Measurements from ENCODE around the gene CDA.

CDA gene

DNA sequence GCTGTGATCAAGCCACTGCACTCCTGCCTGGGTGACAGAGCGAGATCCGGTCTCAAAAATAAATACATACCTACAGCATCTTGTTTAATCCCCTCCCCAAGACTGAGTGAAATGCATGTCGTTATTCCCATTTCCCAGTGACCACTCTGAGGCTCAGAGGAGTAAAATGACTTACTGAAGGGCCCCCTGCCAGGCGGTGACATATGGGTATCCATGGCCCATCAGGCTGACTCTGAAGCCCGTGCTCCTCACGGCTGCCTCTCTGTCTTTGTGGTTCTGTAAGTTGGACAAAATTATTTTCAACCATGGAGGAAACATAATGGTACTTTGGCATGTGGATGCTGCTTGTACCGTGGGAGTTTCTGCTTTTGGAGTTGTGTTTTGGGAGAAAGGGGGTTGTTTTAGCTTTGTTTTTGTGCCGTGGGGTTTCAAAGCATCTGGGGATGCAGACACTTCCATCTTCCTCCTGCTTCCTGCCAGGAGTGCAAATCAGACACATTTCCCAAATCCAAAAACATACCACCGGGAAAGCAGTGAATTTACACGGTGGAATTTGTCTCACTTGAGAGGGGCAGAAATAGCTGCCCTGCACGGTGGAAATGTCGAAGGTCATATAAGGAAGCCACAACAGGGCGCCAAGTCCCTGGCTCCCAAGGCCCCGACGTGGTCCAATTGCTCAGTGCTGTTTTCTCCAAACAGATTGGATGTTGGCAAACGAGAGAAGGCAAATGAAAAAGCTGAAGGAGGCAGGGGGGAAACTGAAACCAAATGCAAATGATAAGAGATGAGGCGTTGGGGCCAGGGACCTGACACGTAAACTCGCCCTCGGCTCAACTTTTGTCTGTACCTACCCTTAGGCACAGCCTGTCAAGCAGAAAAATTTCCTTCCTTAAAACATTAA lies 27.3 kb downstream of the CDA start:
- no peak for DNase-seq (ENCODE audit: extremely low spot score)
- ChIA-PET CTCF (no interaction called here), POLR2A (no interaction called here)
- no peak for TF ChIP-seq ELF4 (IDR thresholded peaks at IDR 0.05)
- TF ChIP-seq FOXK2 (IDR thresholded peaks at IDR 0.05) = no peak
- TF ChIP-seq NFRKB (IDR thresholded peaks at IDR 0.05) = no peak
- no peak for TF ChIP-seq CTBP1 (IDR thresholded peaks at IDR 0.05; ENCODE audit: borderline replicate concordance)
- TF ChIP-seq TARDBP (IDR thresholded peaks at IDR 0.05) = no peak
- no peak for TF ChIP-seq SP1 (IDR thresholded peaks at IDR 0.05)
- TF ChIP-seq L3MBTL2 (conservative IDR thresholded peaks at IDR 0.05) = no peak
- no peak for TF ChIP-seq LEF1 (IDR thresholded peaks at IDR 0.05; ENCODE audit: borderline replicate concordance)
- TF ChIP-seq SUZ12 (IDR thresholded peaks at IDR 0.05) = no peak
- TF ChIP-seq ZNF384 (IDR thresholded peaks at IDR 0.05) = no peak

DNA sequence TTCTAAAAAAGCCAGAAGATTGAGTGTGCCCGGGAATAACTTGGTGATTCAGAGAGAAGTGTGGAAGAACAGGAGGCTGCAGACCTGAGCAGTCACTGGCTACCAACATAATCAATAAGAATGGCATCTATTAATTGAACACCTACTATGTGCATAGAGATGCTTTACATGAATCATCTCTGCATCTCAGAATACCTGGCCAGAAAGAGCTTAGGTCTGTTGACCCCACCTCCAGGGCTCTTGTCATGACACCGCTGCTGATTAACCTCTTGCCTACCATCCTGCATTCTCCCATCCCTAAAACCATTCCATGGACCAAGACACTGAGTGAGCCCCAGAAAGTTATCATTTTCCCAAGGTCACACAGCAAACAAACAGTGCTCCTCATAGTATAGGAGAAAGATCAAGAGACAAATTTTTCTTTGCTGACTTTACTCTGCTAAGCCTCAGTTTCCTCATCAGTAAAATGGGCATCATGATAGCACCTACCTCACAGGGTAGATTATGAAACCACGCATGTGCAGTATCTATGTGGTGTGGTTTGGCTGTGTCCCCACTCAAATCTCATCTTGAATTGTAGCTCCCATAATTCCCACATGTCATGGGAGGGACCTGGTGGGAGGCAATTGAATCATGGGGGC lies 28.1 kb downstream of the CDA start:
- ChIA-PET POLR2A (no interaction called here), CTCF (interaction anchor here (0.9 kb wide), 1 partner anchor 17 kb away, joined by 3 read pairs; no protein-coding TSS in a partner anchor)
- TF ChIP-seq TARDBP (IDR thresholded peaks at IDR 0.05) (no peak), L3MBTL2 (conservative IDR thresholded peaks at IDR 0.05) (no peak), FOXK2 (IDR thresholded peaks at IDR 0.05) (no peak), SUZ12 (IDR thresholded peaks at IDR 0.05) (no peak)
- TF ChIP-seq, protein P1, sequence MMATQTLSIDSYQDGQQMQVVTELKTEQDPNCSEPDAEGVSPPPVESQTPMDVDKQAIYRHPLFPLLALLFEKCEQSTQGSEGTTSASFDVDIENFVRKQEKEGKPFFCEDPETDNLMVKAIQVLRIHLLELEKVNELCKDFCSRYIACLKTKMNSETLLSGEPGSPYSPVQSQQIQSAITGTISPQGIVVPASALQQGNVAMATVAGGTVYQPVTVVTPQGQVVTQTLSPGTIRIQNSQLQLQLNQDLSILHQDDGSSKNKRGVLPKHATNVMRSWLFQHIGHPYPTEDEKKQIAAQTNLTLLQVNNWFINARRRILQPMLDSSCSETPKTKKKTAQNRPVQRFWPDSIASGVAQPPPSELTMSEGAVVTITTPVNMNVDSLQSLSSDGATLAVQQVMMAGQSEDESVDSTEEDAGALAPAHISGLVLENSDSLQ (IDR thresholded peaks at IDR 0.05) = no peak
- DNase-seq (ENCODE audit: extremely low spot score) = no peak

DNA sequence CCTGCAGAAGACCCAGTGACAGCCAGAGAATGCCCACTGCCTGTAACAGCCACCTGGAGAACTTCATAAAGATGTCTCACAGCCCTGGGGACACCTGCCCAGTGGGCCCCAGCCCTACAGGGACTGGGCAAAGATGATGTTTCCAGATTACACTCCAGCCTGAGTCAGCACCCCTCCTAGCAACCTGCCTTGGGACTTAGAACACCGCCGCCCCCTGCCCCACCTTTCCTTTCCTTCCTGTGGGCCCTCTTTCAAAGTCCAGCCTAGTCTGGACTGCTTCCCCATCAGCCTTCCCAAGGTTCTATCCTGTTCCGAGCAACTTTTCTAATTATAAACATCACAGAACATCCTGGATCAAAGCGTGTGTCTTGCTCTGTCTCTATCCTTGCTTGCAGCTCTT lies 29.7 kb downstream of the CDA start:
- POLR2A ChIA-PET = interaction anchor here (1.7 kb wide), 1 partner anchor 15 kb away, joined by 6 read pairs; no protein-coding TSS in a partner anchor
- TF ChIP-seq HDGF (IDR thresholded peaks at IDR 0.05; ENCODE audit: borderline replicate concordance) = no peak
- TF ChIP-seq FOXM1 (IDR thresholded peaks at IDR 0.05; ENCODE audit: borderline replicate concordance) = no peak
- no peak for TF ChIP-seq TARDBP (IDR thresholded peaks at IDR 0.05)
- no peak for TF ChIP-seq FOXA1 (IDR thresholded peaks at IDR 0.05)
- no peak for TF ChIP-seq SP1 (IDR thresholded peaks at IDR 0.05)
- CTCF ChIA-PET = interaction anchor here (1.4 kb wide), 1 partner anchor 14 kb away, joined by 6 read pairs; no protein-coding TSS in a partner anchor
- DNase-seq (ENCODE audit: extremely low spot score) = no peak

DNA sequence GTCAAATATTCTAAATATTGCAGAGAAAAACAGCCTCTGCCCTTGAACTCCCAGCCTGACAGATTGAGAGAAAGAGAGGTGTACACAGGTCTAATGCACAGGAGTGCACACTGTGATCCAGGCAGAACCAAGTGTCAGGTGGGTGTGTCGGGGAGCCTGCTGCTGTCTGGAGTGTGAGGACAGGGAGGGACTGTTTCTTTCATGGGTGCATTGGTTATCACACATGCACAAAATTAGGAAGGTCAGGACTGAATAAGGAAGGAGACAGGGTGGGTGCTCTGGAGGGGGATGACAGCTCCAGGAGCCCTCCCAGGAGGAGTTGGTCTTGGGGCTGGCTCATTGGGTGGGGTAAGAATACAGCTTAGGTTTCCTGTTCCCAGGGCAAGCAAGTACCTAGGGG lies 31.1 kb downstream of the CDA start:
- no peak for TF ChIP-seq FOXA1 (IDR thresholded peaks at IDR 0.05)
- TF ChIP-seq HDGF (IDR thresholded peaks at IDR 0.05; ENCODE audit: borderline replicate concordance) = no peak
- TF ChIP-seq NFRKB (IDR thresholded peaks at IDR 0.05) = no peak
- no peak for TF ChIP-seq ELF4 (IDR thresholded peaks at IDR 0.05)
- TF ChIP-seq, protein P1 (IDR thresholded peaks at IDR 0.05) = no peak
- TF ChIP-seq SUZ12 (IDR thresholded peaks at IDR 0.05) = no peak
- no peak for TF ChIP-seq CTBP1 (IDR thresholded peaks at IDR 0.05; ENCODE audit: borderline replicate concordance)
- no peak for TF ChIP-seq TARDBP (IDR thresholded peaks at IDR 0.05)
- TF ChIP-seq FOXK2 (IDR thresholded peaks at IDR 0.05) = no peak
- no peak for TF ChIP-seq FOXM1 (IDR thresholded peaks at IDR 0.05; ENCODE audit: borderline replicate concordance)
- TF ChIP-seq LEF1 (IDR thresholded peaks at IDR 0.05; ENCODE audit: borderline replicate concordance) = no peak
- TF ChIP-seq SP1 (IDR thresholded peaks at IDR 0.05) = no peak
- no peak for TF ChIP-seq BHLHE40 (IDR thresholded peaks at IDR 0.05; ENCODE audit: borderline replicate concordance)
- ChIA-PET POLR2A (interaction anchor here (1.7 kb wide), 1 partner anchor 14 kb away, joined by 6 read pairs; no protein-coding TSS in a partner anchor), CTCF (interaction anchor here (1.4 kb wide), 1 partner anchor 13 kb away, joined by 6 read pairs; no protein-coding TSS in a partner anchor)
- no peak for DNase-seq (ENCODE audit: extremely low spot score)

DNA sequence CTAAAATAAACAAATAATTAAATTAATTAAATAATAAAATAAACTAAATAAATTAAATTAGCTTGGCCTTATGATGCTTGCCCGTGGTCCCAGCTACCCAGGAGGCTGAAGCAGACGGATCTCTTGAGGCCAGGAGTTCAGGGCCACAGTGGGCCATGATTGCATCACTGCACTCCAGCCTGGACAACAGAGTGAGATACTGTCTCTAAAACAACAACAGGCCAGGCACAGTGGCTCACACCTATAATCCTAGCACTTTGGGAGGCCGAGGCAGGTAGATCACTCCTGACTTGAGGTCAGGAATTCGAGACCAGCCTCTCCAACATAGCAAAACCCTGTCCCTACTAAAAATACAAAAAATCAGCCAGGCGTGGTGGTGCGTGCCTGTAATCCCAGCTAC lies 32.1 kb downstream of the CDA start:
- no peak for DNase-seq (ENCODE audit: extremely low spot score)
- TF ChIP-seq SP1 (IDR thresholded peaks at IDR 0.05) = no peak
- TF ChIP-seq L3MBTL2 (conservative IDR thresholded peaks at IDR 0.05) = no peak
- TF ChIP-seq, protein P1 (IDR thresholded peaks at IDR 0.05) = no peak
- no peak for TF ChIP-seq HDGF (IDR thresholded peaks at IDR 0.05; ENCODE audit: borderline replicate concordance)
- TF ChIP-seq BHLHE40 (IDR thresholded peaks at IDR 0.05; ENCODE audit: borderline replicate concordance) = no peak
- TF ChIP-seq FOXM1 (IDR thresholded peaks at IDR 0.05; ENCODE audit: borderline replicate concordance) = no peak
- POLR2A ChIA-PET = interaction anchor here (1.4 kb wide), 1 partner anchor 13 kb away, joined by 4 read pairs; no protein-coding TSS in a partner anchor
- CTCF ChIA-PET = no interaction called here

DNA sequence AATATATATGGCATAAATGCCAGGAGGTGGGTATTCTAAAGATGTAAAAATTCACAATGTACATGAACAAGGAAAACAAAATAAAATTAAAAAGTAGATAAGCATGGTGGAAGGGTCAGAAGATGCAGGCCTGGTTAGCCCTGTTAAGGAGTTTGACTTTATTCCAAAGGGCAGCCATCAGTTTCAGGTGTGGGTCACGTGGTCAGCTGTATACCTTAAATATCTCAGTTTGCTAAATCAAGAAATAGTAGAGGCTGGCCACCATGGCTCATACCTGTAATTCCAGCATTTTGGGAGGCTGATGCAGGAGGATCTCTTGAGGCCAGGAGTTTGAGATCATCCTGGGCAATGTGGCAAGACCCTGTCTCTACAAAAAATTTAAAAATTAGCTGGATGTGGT lies 35.8 kb downstream of the CDA start:
- DNase-seq (ENCODE audit: extremely low spot score) = no peak
- ChIA-PET CTCF (interaction anchor here (0.9 to 1.5 kb wide), 2 partner anchors 8 to 9 kb away, joined by 3 to 4 read pairs; no protein-coding TSS in a partner anchor), POLR2A (interaction anchor here (2.3 kb wide), 1 partner anchor 9 kb away, joined by 10 read pairs; no protein-coding TSS in a partner anchor)
- TF ChIP-seq SP1 (IDR thresholded peaks at IDR 0.05) = no peak

Data from HEK293T (cell line).